ENCODE measurements around the gene TNFSF12.

The TNFSF12 gene

DNA sequence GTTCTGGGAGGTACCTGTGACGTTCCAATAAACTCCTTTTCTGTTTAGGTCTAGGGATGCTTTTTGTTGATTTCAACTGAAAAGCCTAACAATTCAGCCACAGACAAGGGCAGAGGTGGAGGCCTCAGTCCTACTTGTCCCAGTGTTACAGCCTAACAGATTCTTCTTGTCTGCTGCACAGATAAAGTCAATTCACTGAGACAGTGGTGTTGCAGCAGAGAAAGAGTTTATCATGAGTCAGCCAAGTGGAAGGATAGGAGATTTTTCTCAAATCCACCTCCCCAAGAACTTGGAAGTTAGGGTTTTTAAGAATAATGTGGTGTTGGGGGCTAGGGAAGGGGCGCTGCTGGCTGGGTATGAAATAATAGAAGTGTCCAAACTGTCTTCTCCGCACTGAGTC lies 10.8 kb upstream of the TNFSF12 start:
- no peak for DNase-seq
- intact Hi-C loops (cut with DNase I): no loop called here

DNA sequence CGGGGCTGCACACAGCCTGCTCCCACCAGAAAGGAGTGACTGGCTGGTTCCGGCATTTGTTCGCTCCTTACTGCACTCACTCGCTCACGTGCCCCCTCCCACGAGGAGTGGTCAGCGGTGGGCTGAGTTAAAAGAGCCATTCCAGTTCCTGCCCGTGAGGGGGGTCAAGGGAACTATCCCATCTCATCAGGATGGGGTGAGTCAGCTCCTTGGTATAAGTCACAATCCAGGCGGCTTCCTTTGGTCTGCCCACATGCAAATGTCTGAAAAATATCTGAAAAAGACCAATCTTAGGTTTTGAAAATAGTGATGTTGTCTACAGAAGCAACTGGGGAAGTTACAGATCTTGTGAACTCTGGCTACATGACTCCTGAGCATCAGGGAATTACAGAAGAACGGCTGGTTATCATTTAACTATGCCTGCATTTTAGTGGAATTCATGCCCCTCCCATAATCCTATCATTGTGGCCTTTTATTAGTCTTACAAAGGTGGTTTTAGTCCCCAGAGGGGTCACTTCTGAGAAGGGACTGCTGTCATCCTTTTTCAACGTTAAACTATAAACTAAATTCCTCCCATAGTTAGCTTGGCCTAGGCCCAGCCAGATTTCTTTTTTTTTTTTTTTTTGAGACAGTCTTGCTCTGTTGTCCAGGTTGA lies 9.8 kb upstream of the TNFSF12 start:
- no peak for DNase-seq
- intact Hi-C loops (cut with DNase I): no loop called here

DNA sequence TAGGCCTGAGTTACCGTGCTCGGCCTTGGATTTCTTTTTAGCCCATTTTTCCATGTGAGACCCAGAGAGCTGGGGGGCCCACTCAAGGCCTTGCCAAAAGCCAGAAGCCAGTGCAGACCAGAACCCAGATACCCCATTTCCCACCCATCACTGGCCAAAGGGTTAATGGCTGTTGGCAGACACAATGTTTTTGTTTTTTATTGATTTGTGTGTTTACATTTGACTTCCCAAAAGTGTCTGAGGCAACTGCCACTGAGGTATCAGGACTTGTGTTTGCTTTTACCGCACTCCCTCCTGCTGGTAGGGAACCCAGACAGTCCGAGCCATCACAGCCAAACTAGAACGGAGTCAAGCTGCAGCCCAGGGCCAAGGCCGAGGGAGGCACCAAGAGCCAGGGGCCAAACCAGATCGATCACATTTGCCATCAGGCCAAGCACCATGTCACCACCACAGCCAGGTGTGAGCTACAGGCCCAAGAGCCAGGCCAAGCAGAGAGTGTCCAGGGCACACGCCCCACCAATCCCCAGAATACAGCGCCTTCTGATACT lies 7.7 kb upstream of the TNFSF12 start:
- no peak for DNase-seq
- intact Hi-C loops (cut with DNase I): no loop called here

DNA sequence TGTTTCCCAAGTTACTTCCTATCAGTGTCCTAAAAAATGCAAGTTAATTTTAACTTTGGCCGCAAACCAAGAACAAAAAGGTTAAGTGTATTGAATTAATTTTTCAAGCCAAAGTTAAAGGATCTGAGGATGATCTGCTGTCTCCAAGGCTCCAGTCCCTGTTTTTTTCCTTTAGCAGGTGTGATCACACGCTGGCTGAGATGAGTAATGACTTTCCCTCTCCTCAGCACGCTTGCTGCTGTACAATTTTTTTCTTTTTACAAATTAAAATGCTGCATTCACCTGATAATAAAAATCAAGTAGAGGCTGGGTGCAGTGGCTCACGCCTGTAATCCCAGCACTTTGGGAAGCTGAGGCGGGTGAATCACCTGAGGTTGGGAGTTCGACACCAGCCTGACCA lies 3.9 kb upstream of the TNFSF12 start:
- DNase-seq: peak in 9 of 42 donors; percentile 21 to 55 (median 28)
- intact Hi-C loops (cut with DNase I): no loop called here

DNA sequence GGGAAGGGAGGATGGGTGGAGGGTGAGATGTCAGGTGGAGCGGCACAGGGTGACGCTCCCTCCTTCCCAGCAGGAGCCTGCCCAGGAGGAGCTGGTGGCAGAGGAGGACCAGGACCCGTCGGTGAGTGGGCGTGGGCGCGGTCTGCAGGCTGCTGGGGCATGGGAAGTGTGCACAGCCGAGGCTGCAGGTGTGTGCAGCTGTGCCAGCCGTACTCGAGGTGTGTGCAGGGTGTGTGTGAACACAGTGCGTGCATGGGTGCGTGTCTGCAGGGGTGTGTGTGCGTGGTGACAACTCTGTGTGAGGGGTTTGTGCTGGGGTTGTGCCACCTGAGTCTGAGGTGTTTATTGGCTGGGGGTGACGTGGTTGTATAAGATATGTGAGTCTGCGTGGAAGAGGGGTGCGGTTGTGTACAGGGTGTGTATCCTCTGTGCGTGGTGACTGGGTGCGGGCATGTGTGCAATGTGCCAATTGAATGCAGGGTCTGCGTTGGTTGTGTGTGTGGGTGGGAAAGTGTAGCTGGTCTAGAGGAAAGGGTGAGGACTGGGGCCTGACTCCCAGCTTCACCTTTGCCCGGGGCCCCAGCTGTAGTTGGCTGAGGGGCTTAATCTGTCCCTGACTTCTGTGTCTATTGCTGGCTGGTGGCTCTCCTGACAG lies 670 bp downstream of the TNFSF12 start:
- peak in 41 of 42 donors; percentile 36 to 90 (median 69) for DNase-seq
- intact Hi-C loops (cut with DNase I): no loop called here

DNA sequence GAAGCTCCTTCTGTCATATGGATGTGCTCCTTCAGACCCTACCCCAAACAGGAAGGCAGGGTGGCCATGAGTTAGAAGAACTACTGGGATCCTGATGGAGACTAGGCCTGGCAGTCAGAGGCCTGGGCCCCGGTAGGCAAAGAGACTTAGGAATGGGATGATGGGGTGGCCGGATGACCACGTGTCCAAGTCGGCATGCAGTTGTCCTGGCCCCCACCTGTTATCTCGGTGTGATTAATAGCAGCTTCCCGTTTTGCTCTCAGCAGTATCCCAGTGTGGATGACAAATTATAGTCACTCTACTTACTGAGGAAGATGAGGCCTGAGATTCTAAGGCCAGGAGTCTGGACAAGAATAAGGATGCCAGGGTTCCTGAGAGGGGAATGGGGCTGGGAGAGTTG lies 1.5 kb downstream of the TNFSF12 start:
- no peak for DNase-seq
- intact Hi-C loops (cut with DNase I): no loop called here

DNA sequence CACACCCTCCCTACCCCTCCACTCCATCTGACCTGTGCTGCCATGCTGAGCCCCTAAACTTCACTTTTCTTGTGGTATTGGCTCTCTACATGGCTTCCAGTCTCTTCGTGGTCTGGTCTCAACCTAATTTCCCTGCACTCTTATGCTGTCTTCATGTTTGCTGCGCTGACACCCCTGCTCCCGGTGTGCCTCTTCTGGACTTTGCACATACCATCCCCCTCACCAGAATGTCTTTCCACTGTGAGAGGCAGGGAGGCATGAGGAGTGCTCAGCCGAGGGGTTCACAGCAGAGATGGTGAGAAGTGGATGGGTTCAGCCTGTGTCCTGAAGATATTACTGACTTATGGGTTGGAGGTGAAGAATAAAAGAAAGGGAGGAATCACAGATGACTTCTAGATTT lies 2.5 kb downstream of the TNFSF12 start:
- intact Hi-C loops (cut with DNase I): no loop called here
- no peak for DNase-seq

DNA sequence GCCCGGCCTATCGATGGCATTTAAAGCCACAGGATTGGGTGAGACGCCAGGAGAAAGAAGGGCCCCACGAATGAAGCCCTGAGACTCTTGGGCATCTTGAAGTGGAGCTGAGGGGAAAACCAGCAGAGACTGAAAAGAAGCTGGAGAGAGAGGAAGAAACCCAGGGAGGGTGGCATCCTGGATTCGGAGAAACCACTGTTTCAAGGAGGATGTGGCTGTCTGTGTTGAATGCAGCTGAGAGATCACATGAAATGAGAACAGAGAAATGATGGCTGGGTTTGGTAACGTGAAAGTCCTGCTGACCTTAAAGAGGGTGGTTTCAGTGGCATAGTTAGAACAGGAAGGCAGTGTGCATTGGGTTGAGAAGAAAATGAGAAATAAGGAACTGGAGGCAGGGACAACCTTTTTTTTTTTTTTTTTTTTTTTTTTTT lies 3.8 kb downstream of the TNFSF12 start:
- intact Hi-C loops (cut with DNase I): no loop called here
- peak in 4 of 42 donors; percentile 6 to 31 (median 25) for DNase-seq

DNA sequence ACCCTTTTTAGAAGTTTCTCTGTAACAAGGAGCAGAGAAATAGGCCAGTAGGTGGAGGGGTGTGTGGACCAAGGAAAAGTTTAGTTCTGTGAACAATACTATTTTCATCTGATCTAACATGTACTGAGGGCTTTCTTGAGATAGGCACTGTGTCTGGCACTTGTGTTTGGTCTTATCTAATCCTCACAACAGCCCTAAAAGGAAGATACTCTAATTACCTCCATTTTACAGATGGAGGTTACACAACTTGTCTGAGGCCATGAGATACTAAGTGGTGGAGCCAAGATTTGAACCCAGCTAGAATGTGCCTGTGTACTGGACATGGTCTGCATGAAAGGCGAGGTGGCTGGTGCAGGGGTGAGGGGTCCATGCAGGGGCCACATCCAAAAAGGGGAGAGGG lies 4.5 kb downstream of the TNFSF12 start:
- intact Hi-C loops (cut with DNase I): no loop called here
- DNase-seq: no peak

DNA sequence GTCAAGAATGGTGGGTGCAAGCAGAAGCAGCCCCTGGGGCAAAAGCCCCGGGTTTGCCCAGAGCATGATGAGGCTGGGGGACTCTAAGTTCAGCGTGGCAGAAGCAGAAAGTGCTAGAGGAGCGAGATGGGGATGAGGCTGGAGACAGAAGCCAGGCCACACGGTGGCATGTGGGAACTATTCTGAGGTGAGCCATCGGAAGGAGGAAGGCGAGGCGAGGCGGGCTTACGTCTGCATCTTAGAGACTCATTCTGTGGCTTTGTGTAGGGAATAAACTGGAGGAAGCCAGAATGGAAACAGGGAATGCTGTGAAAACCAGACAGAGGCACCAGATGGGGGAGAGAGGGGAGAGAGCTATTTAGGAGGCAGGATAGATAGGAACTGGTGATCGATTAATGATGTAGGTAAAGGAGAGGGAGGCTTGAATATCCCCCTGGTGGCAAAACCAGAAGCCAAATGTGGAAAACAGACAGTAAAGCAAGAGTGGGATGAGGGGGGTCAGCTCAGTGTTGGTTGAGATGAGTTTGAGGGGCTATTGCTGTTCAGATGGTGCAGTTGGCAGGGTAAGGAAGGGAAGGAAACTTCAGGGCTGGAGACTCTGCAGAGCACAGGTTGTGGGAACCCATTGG lies 6.6 kb downstream of the TNFSF12 start:
- intact Hi-C loops (cut with DNase I): no loop called here
- DNase-seq: no peak

DNA sequence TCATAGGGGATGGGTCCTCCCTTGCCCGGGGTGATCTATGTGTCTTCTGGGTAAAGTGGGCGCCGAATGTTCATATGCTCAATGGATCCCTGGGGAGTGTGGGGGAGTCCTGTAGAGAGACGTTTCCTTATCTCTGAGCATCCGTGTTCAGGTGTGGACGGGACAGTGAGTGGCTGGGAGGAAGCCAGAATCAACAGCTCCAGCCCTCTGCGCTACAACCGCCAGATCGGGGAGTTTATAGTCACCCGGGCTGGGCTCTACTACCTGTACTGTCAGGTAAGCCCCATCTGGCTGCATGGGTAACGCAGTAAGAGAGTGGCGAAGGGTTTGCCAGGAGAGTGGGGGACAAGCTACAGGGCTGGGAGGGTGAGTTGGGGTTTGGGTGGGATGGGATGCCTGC lies 7.8 kb downstream of the TNFSF12 start:
- intact Hi-C loops (cut with DNase I): no loop called here

DNA sequence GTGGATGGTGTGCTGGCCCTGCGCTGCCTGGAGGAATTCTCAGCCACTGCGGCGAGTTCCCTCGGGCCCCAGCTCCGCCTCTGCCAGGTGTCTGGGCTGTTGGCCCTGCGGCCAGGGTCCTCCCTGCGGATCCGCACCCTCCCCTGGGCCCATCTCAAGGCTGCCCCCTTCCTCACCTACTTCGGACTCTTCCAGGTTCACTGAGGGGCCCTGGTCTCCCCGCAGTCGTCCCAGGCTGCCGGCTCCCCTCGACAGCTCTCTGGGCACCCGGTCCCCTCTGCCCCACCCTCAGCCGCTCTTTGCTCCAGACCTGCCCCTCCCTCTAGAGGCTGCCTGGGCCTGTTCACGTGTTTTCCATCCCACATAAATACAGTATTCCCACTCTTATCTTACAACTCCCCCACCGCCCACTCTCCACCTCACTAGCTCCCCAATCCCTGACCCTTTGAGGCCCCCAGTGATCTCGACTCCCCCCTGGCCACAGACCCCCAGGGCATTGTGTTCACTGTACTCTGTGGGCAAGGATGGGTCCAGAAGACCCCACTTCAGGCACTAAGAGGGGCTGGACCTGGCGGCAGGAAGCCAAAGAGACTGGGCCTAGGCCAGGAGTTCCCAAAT lies 8.4 kb downstream of the TNFSF12 start:
- DNase-seq: no peak
- intact Hi-C loops (cut with DNase I): no loop called here

More for the DNA sequence above, 7.8 kb downstream of the TNFSF12 start:
- no peak for DNase-seq

DNA sequence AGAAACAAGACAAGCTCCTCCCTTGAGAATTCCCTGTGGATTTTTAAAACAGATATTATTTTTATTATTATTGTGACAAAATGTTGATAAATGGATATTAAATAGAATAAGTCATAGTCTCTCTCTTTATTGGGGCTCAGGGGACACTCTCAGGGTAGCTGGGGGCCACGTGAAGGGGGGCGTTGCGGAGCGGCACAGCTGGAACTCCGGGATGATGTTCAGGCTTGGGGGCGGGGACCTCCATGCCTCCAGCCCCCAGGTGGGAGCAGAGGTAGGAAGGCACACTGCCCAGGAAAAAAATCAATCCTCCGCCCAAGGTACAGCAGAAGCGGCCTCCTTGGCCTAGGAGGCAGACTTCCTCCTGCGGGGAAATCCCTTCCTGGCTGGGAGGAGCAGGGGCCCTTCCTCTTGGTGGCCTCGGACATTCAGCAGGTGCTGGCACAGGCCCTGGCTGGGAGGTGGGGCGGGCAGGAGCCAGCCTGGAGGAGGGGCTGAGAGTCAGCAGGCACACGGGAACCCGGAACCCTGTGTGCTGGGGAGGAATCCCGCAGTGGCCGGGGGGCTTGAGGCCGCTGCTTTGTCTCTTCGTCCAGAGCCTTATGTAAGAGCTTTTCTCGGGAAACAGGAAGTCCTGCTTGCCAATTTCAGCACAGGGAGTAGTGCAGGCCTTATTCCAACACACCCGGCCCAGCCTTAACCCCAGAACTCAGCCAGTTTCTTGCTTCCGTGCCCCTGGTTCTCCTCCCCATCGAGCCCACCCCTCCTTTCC lies 9.1 kb downstream of the TNFSF12 start:
- DNase-seq: peak in 40 of 42 donors; percentile 49 to 88 (median 74)
- intact Hi-C loops (cut with DNase I): no loop called here

DNA sequence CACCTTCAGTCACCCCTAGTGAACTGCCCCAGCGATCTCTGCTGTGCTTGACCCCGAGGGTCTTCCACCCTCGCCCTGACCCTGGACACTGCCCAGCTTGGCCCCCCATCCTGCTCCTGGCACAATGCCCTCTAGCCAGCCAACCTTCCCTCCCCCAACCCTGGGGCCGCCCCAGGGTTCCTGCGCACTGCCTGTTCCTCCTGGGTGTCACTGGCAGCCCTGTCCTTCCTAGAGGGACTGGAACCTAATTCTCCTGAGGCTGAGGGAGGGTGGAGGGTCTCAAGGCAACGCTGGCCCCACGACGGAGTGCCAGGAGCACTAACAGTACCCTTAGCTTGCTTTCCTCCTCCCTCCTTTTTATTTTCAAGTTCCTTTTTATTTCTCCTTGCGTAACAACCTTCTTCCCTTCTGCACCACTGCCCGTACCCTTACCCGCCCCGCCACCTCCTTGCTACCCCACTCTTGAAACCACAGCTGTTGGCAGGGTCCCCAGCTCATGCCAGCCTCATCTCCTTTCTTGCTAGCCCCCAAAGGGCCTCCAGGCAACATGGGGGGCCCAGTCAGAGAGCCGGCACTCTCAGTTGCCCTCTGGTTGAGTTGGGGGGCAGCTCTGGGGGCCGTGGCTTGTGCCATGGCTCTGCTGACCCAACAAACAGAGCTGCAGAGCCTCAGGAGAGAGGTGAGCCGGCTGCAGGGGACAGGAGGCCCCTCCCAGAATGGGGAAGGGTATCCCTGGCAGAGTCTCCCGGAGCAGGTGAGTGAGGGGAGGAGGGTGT lies 9.9 kb downstream of the TNFSF12 start, which contains the start of gene TNFSF13:
TSS of gene TNFSF13 (plus strand) at position 207 of the 776 bp plus-strand sequence. CDS start at position 497, 290 bp downstream.
- intact Hi-C loops (cut with DNase I): no loop called here
- peak in 16 of 42 donors; percentile 30 to 69 (median 43) for DNase-seq

DNA sequence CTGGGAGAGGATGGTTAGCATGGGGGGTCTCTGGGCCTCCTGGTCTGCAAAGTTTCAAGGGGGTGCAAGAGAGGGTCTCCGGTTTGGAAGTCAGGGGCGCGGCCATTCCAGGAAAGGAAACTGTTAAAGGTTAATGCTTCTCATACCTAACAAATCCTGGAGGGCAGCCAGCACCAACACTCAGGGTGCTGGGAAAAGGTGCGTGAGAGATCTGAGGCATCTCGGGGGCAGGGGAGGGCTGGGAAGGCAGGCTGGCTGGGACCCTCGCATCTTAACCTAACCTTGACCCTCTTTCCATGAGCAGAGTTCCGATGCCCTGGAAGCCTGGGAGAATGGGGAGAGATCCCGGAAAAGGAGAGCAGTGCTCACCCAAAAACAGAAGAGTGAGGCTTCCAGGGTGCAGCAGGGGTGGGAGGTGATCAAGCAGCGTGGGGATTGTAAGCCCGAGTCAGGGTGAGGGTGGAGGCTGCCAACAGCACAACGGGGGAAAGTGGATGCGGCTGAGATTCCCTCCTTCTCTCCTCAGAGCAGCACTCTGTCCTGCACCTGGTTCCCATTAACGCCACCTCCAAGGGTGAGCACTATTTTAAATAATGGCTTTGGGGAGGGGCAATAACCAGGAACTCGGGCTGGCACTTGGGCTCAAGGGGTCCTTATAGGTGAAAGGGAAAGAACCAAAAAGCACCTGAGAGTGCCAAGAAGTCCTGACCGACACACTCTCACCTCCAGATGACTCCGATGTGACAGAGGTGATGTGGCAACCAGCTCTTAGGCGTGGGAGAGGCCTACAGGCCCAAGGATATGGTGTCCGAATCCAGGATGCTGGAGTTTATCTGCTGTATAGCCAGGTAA lies 10.7 kb downstream of the TNFSF12 start:
- DNase-seq: peak in 29 of 42 donors; percentile 32 to 86 (median 60)
- intact Hi-C loops (cut with DNase I): loop anchor here (2.0 kb wide), 2 partner anchors 45 to 123 kb away; no protein-coding TSS in a partner anchor

DNA sequence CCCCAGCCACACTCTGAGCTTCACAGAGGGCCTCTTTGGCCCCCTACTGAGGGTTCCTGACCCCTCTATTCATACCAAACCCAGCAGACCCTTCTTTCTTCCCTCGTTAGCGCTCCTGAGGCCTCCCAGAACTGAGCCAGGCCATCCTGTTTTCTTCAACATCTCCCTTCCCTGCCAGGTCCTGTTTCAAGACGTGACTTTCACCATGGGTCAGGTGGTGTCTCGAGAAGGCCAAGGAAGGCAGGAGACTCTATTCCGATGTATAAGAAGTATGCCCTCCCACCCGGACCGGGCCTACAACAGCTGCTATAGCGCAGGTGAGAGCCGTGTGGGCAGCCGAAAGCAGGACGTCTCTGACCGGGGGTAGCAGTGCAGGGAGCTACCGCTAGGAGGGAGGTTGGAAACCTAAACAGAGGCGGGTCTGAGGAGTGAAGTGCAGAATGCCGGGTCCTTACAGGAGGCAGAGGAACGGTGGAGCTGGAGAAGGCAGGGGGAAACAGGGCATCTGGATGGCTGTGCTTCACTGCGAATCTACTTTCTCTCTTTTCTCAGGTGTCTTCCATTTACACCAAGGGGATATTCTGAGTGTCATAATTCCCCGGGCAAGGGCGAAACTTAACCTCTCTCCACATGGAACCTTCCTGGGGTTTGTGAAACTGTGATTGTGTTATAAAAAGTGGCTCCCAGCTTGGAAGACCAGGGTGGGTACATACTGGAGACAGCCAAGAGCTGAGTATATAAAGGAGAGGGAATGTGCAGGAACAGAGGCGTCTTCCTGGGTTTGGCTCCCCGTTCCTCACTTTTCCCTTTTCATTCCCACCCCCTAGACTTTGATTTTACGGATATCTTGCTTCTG lies 11.5 kb downstream of the TNFSF12 start:
- DNase-seq: peak in 21 of 42 donors; percentile 21 to 70 (median 48)
- intact Hi-C loops (cut with DNase I): loop anchor here (2.0 kb wide), 2 partner anchors 46 to 124 kb away; no protein-coding TSS in a partner anchor

Data from head of caudate nucleus (tissue), 42 donors.